Myocyte (in vitro differentiated cells): ENCODE data around the gene PPP1R13B. TPM values are rescaled to one million over a fixed set of nuclear protein-coding genes. Genes with fewer than 3 reads are reported as not detected.

Experiments
- DNase-seq: peaks from one replicate; pipeline ENCODE4 v3.0.0-alpha.2; 2012; ENCODE audit warnings: low read depth
- total RNA-seq: library from RNA; depleted of rRNA; stranded (reverse); fragments of >200 nt; gene quantifications from 2 replicates; pipeline ENCODE4 v1.2.3, GENCODE V29; 2014

Gene PPP1R13B
- total RNA-seq, 1 donor from 2014 or later, result 1.2 TPM

DNA sequence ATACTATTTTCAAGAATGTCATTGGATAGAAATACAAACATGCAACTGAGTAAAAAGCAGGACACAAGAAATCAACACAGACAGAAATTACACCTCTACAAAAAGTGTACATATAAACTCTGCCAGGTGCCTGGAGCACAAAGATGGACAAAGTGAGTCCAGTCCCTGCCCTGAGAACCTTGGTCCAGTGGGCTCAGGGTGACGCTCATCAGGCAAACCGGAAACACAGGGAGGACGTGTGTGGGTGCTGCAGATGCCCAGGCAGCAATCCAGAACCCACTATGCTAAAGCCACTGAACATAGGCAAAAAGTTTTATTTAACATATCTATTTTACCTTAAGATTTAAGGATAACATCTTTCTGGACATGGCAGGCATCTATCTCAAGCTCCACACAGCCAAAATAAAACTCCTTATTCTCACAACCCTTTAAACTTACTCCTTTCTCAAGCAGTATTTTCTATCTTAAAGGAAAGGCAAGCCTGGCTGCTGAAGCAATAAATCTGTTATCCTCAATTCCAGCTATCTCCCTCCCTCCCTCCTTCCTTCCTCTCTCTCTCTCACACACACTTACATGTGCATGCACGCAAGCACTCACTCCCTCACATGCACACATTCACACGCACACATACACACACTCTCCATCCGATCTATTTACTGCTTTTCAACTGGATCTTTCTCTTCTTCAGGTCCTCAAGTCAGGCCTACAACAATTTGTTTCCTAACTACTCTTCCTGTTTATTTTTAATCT, 10.2 kb downstream of the PPP1R13B start:
- no peak for DNase-seq

DNA sequence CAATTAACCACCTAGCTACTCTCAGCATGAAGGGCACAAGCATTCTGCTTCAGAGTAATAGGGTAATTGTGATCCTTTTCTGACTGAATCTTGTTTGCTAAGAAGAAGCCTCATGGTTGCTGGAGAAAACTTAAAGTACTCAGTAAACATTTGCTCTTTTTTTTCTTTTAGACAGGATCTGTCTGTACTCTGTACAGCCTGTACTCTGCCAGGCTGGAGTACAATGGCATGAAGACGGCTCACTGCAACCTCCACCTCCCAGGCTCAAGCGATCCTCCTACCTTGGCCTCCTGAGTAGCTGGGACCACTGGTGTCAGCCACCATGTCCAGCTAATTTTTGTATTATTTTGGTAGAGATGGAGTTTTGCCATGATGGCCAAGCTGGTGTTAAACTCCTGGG, 12.4 kb downstream of the PPP1R13B start:
- DNase-seq, result no peak

DNA sequence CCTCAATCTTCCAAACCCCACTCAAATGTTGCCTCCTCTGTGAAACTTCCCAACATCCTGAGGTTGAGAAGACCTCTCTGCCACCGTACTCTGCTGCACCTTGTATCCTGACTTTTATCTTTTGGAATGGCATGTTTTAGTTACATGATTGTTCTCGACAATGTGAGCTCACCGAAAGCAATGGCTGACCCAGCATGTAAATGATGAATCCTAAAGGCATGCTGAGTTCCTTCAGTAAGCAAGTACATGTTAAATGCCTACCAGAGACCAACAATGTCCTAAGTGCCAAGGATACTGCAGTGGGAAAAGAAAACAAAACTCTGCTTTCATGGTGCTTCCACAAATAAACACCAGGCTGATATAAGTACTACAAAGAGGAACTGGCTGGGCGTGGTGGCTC, 13.7 kb downstream of the PPP1R13B start:
- no peak for DNase-seq

DNA sequence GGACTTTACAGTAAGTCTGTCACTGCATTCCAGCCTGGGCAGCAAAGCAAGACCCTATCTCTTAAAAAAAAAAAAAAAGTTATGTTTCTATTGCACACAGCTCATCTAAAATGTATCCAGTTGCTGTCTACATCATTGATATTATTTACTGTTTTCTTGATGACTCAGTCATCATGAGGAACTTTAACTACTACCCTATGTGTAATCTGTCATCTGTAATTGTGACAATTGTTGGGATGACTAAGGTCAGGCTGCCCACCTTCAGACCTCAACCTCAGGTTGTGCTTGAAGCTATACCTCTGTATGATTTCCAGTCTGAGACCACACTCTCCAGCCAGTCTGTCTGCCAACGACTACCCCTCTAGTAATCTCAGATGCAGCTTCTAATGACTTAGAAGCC, 15.3 kb downstream of the PPP1R13B start:
- DNase-seq, result no peak

DNA sequence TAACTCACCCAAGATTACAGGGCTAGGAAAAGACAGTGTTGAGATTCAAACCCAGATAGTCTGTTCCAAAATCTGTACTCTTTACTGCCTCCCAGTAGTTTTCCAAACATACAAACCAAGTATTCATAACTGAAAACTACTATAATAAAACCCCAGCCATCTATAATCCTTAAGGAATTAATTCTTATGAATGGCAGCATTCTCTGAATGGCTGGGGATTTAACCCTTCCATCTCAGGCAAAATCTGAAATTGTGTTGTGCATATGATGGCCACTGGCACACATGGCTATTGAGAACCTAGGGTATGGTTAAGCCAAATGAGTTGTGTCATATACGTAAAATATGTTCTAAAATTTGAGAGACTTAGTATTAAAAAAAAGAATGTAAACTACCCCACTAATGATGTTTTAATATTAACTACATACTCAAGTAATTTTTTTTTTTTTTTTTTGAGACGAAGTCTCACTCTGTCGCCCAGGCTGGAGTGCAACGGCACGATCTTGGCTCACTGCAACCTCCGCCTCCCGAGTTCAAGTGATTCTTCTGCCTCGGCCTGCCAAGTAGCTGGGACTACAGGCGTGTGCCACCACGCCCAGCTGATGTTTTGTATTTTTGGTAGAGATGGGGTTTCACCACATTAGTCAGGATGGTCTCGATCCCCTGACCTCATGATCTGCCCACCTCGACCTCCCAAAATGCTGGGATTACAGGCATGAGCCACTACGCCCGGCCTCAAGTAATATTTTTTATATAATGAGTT, 16.7 kb downstream of the PPP1R13B start:
- no peak for DNase-seq

- DNase-seq, result peak; percentile 2
Observed at GRCh38 chr14:103828315-103828967, 18.9 kb downstream of the PPP1R13B start.

GRCh38 chr14:103825101-103825500, 22.3 kb downstream of the PPP1R13B start:
- no peak for DNase-seq

- DNase-seq, result no peak
Observed at GRCh38 chr14:103820908-103821307, 26.5 kb downstream of the PPP1R13B start.

- DNase-seq, result no peak
Observed at GRCh38 chr14:103820382-103820781, 27.0 kb downstream of the PPP1R13B start.

GRCh38 chr14:103819503-103820307, 27.7 kb downstream of the PPP1R13B start:
- peak; percentile 30 for DNase-seq

- DNase-seq, result no peak
Observed at GRCh38 chr14:103818870-103819269, 28.5 kb downstream of the PPP1R13B start.

DNA sequence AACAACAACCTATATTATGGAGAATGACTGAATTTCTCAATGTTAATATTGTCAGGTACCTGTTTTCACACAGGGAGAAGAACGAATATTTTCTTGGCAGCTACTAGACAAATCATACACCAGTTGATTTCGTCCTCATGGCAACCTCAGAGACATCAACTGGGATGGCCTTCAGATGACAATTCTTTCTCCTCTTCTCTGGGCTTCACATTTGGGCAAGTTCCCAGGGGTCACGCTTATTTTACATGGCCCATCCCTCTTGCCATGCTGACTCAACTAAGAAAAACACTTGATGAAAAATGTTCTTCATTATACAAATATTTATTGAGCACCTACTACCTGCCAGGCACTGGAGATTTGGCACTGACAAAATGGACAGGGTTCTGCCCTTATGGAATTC, 29.0 kb downstream of the PPP1R13B start:
- no peak for DNase-seq

DNA sequence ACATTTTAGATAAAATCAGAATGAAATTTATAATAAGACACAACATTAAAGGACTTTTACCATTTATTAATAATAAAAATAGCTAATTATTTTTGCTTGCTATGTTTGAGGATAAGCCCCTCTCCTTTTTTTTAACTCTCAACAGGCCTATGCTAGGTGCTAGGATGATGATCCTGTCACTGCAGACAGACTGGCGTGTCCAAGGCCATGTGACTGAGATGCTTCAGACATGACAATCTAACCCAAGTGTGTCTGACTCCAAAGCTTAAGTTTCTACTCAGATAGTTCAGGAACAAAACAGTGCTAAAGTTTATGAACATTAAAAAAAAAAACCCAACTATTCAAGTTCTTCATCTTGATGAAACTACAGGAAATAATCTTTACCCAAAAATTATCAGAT, 29.8 kb downstream of the PPP1R13B start:
- no peak for DNase-seq

- no peak for DNase-seq
Observed at GRCh38 chr14:103816991-103817390, 30.4 kb downstream of the PPP1R13B start.

DNA sequence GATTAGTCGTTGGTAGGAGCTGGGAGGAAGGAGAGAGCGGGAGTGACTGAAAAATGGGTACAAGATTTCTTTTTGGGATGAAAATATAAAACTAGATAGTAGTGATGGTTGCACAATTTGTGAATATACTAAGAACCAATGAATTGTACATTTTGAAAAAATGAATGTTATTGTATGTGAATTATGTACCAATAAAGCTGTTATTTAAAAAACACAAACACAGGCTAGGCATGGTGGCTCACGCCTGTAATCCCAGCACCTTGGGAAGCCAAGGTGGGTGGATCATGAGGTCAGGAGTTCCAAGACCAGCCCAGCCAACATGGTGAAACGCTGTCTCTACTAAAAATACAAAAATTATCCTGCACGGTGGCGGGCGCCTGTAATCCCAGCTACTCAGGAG, 32.1 kb downstream of the PPP1R13B start:
- DNase-seq, result no peak

DNA sequence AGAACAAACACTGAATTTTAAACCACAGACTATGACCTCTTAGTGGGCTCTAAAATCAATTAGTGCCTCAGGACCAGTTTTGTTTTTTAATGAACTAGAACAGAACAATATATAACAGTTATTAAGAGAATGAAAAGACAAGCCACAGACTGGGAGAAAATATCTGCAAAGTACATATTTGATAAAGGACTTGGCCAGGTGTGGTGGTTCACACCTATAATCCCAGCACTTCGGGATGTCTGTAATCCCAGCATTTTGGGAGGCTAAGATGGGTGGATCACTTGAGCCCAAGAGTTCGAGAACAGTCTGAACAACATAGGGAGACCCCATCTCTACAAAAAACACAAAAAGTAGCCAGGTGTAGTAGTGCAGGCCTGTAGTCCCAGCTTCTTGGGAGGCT, 36.2 kb downstream of the PPP1R13B start:
- no peak for DNase-seq

GRCh38 chr14:103808403-103809001, 38.9 kb downstream of the PPP1R13B start:
- peak; percentile 81 for DNase-seq

GRCh38 chr14:103806805-103807204, 40.6 kb downstream of the PPP1R13B start:
- DNase-seq, result no peak

DNA sequence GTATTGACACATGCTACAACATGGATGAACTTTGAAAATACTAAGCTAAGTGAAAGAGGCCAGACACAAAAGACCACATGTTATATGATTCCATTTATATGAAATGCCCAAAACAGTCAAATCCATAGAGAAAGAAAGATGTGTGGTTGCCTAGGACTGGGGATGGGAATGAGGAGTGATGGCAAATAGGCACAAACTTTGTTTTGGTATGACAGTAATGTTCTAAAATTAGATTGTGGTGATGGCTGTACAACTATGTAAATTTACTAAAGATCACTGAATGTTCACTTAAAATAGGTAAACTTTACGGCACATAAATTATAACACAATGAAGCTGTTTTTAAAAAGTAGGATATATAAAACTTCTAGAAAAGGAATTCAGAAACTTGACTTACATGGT, 41.7 kb downstream of the PPP1R13B start:
- DNase-seq, result peak; percentile 9

DNA sequence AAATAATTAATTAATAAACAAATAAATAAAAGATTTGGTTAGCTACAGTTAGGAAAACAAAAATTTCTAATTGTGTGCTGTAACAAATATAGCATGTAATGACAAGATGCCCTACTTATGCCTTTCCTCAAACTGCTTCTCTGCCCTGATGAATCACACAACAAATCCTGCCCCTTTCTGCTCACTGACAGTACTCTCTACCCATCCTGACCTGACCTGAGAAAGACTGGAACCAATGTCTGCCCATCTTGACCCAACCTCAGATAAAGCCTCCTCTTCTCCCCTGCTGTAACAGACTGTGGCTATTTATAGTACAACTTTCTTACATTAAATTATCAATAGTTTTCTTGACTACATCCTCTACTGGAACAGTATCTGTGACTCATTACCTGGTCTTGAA, 43.7 kb downstream of the PPP1R13B start:
- DNase-seq, result no peak

- DNase-seq, result no peak
Observed at GRCh38 chr14:103802356-103802755, 45.0 kb downstream of the PPP1R13B start.
